SK-N-SH (cell line): Measurements from ENCODE around the gene ZCCHC8.

Experiments used
- CHD2 ChIP-seq: fragments of 150-350 bp; IDR thresholded peaks from 2 replicates; pipeline ENCODE4 v1.6.1; 2018; ENCODE audit warnings: low read length; ENCODE audit not compliant: partially characterized antibody
- EP300 ChIP-seq, 2 experiments: IDR thresholded peaks; 2 replicates each; pipeline versions ENCODE4 v1.4.0 to v1.6.1; 2012; ENCODE audit warnings: borderline replicate concordance in 1 of 2, low read depth in 1 of 2, low read length in 1 of 2
- JUND ChIP-seq: IDR thresholded peaks from 2 replicates; pipeline ENCODE4 v1.4.0; 2012
- NFIC ChIP-seq: IDR thresholded peaks from 2 replicates; pipeline ENCODE4 v1.4.0; 2012; ENCODE audit warnings: borderline replicate concordance
- REST ChIP-seq: IDR thresholded peaks from 2 replicates; pipeline ENCODE4 v1.6.1; 2012; ENCODE audit warnings: mild to moderate bottlenecking, low read depth, low read length, moderate library complexity
- TF ChIP-seq, protein P1 (sequence below): fragments of 150-350 bp; IDR thresholded peaks from 2 replicates; pipeline ENCODE4 v1.6.1; 2017; ENCODE audit warnings: antibody characterized with exemption, low read length, low read depth, borderline replicate concordance

DNA sequence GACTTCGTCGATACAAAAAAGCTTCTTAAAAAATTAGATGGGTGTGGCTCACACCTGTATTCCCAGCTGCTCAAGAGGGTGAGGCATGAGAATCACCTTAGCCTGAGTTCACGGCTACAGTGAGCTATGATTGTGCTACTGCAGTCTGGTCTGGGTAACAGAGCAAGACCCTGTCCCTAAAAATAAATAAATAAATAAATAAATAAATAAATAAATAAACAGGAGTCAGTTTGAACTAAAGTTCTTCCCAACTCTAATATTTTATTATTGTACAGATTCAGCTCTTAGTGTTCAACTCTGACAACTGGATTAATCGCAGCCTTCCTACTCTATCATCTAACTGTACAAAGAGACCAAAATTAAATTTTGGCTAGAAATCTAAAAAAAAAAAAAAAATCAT is 65.5 kb downstream of the ZCCHC8 start:
- no peak for TF ChIP-seq CHD2
- no peak for TF ChIP-seq JUND
- TF ChIP-seq REST = no peak
- TF ChIP-seq, protein P1, sequence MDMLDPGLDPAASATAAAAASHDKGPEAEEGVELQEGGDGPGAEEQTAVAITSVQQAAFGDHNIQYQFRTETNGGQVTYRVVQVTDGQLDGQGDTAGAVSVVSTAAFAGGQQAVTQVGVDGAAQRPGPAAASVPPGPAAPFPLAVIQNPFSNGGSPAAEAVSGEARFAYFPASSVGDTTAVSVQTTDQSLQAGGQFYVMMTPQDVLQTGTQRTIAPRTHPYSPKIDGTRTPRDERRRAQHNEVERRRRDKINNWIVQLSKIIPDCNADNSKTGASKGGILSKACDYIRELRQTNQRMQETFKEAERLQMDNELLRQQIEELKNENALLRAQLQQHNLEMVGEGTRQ = no peak
- no peak for TF ChIP-seq NFIC
- no peak for TF ChIP-seq EP300 (IDR thresholded peaks at IDR 0.05; ENCODE audit: borderline replicate concordance in 1 of 2, low read depth in 1 of 2, low read length in 1 of 2)
